ENCODE results near the gene TCTN3. TPM values are rescaled to one million over a fixed set of nuclear protein-coding genes. Genes with fewer than 3 reads are reported as not detected.
"Not testable (repeated sequence)": the region's sequence is repeated elsewhere in the genome, so short reads cannot be mapped to it uniquely, and the experiment has no call there.

TCTN3 gene
- total RNA-seq, 1 donor from 2014 or later: 44.6 TPM

- no peak for DNase-seq
- H3K4me1 Mint-ChIP-seq: peaks cover 4% of the 10 kb centered on the region
- no peak overlapping the region for H3K27ac Mint-ChIP-seq
- intact Hi-C loops (cut with micrococcal nuclease): no loop called here
- H3K9me3 Mint-ChIP-seq: no peaks in the 10 kb centered on the region
- no peaks in the 10 kb centered on the region for H3K36me3 Mint-ChIP-seq (ENCODE audit: low read depth)
- peaks cover 2% of the 10 kb centered on the region for H3K27me3 Mint-ChIP-seq
- H3K4me3 Mint-ChIP-seq: no peak overlapping the region
Measured at GRCh38 chr10:95711492-95711891, 17.8 kb upstream of the TCTN3 start.

DNA sequence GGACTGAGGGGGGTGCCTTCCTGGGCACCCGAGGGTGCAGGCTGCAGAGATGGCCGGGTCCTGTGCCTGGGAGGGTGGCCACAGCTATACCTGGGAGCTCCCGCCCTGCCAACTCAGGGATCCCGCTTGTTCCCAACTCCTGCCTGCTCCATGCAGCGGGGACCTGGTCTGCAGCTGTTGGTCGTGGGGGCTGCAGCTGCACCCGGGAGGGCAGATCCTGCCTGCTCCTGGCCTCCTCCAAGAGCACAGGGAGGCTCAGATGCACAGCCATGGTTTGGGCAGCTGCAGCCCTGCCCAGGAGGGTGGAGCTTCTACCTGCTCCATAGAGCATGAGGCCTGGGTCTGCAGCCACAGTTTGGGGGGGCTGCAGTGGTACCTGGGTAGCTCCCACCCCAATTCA is 13.3 kb upstream of the TCTN3 start:
- H3K9me3 Mint-ChIP-seq: no peaks in the 10 kb centered on the region
- H3K4me3 Mint-ChIP-seq: no peak overlapping the region
- H3K27ac Mint-ChIP-seq: no peak overlapping the region
- peaks cover 4% of the 10 kb centered on the region for H3K4me1 Mint-ChIP-seq
- peaks cover 2% of the 10 kb centered on the region for H3K27me3 Mint-ChIP-seq
- H3K36me3 Mint-ChIP-seq (ENCODE audit: low read depth): peaks cover 2% of the 10 kb centered on the region
- intact Hi-C loops (cut with micrococcal nuclease): no loop called here
- DNase-seq: peak; percentile 45

- H3K27me3 Mint-ChIP-seq: peaks cover 2% of the 10 kb centered on the region
- no peaks in the 10 kb centered on the region for H3K9me3 Mint-ChIP-seq
- H3K27ac Mint-ChIP-seq: no peak overlapping the region
- peaks cover 2% of the 10 kb centered on the region for H3K36me3 Mint-ChIP-seq (ENCODE audit: low read depth)
- intact Hi-C loops (cut with micrococcal nuclease): no loop called here
- DNase-seq: peak; percentile 41
- H3K4me1 Mint-ChIP-seq: peaks cover 4% of the 10 kb centered on the region
- H3K4me3 Mint-ChIP-seq: no peak overlapping the region
Measured at GRCh38 chr10:95706573-95706972, 12.8 kb upstream of the TCTN3 start.

DNA sequence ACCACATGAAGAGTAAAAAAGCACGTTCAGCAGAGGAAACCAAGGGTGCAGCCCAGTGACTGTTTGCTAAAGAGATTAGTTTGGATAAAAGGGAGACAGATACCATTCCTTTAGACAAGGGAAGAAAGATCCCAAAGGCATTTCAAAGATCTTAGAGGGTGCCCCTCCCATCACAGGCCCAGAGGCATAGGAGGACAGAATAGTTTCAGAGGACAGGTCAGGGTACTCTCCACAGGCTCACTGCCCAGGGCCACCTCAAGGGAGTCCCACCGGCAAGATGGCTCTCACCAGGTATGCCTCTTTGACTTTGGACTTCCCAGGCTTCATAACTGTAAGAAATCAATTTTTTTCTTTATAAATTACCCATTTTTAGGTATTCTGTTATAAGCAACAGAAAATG is 4.7 kb upstream of the TCTN3 start:
- DNase-seq: peak; percentile 41
- H3K4me1 Mint-ChIP-seq: peaks cover 4% of the 10 kb centered on the region
- H3K4me3 Mint-ChIP-seq: no peak overlapping the region
- H3K27me3 Mint-ChIP-seq: peaks cover 4% of the 10 kb centered on the region
- intact Hi-C loops (cut with micrococcal nuclease): no loop called here
- peaks cover 2% of the 10 kb centered on the region for H3K36me3 Mint-ChIP-seq (ENCODE audit: low read depth)
- H3K27ac Mint-ChIP-seq: no peak overlapping the region
- no peaks in the 10 kb centered on the region for H3K9me3 Mint-ChIP-seq

DNA sequence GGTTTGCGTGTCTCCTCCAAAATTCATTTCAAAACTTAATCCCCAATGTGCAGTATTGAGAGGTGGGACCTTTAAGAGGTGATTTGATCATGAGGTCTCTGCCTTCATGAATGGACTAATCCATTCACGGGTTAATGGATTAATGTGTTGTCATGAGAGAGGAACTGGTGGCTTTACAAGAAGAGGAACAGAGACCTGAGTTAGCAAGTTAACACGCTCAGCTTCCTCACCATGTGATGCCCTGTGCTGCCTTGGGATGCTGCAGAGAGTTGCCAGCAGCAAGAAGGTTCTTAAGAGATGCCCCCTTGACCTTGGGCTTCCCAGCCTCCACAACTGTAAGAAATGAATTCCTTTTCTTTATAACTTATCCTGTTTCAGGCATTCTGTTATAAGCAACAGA is 3.7 kb upstream of the TCTN3 start:
- Mint-ChIP-seq H3K4me1 (peaks cover 11% of the 10 kb centered on the region), H3K36me3 (ENCODE audit: low read depth) (peaks cover 8% of the 10 kb centered on the region), H3K9me3 (no peaks in the 10 kb centered on the region), H3K27ac (no peak overlapping the region), H3K27me3 (peaks cover 4% of the 10 kb centered on the region), H3K4me3 (no peak overlapping the region)
- intact Hi-C loops (cut with micrococcal nuclease): no loop called here
- peak; percentile 52 for DNase-seq

DNA sequence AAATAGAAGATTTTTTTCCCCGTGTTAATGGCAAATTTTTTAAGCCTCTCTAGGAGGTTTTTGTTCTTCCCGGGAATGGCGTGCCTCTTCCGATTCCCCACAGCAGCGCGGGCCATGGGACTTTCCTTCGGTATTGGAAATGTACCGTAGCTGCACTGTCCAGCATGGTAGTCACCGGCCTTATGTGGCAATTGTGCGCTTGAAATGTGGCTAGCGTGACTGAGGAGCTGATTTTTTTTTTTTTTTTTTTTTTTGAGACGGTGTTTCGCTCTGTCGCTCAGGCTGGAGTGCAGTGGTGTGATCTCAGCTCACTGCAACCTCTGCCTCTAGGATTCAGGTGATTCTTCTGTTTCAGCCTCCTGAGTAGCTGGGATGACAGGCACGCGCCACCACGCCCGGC is 938 bp upstream of the TCTN3 start:
- Mint-ChIP-seq H3K4me1 (peaks cover 31% of the 10 kb centered on the region), H3K27ac (peak overlapping the region; percentile 97), H3K4me3 (peak overlapping the region; percentile 99), H3K36me3 (ENCODE audit: low read depth) (peaks cover 31% of the 10 kb centered on the region), H3K9me3 (no peaks in the 10 kb centered on the region), H3K27me3 (peaks cover 2% of the 10 kb centered on the region)
- DNase-seq: peak; percentile 53
- intact Hi-C loops (cut with micrococcal nuclease): loop anchor here (1.0 to 5.0 kb wide), 8 partner anchors 38 to 893 kb away; partner anchors contain the start of genes ALDH18A1, CC2D2B, CCNJ and ENTPD1

DNA sequence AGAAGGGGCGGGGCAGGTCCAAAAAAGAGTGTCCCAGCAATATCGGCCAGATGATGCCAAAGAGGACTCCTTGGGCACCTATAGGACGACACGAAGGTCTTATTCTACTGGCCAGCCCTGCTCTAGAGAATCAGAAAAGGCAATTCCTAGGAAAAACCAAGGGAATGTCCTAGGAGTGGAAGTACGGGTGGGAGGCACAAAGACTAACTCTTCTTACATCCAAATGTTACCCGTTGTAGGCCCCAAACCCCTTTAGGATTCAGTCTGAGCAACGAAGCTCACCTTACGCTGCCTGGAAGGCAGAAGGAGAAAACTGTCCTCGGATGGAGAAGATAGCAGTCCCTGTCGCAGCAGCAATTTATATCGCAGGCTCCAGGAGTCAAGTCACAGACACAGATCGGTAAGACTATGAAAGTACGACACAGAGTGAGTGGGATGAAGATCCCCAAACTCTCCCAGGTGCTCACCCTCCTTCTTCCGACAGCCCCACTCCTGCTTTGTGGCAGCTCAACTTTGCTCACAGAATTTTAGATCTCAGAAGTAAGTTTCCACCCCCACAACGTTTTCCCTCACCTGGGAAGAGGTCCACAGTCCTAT is 558 bp downstream of the TCTN3 start:
- H3K36me3 Mint-ChIP-seq (ENCODE audit: low read depth): peaks cover 42% of the 10 kb centered on the region
- no peaks in the 10 kb centered on the region for H3K27me3 Mint-ChIP-seq
- no peaks in the 10 kb centered on the region for H3K9me3 Mint-ChIP-seq
- peak overlapping the region; percentile 97 for H3K27ac Mint-ChIP-seq
- DNase-seq: no peak
- peaks cover 33% of the 10 kb centered on the region for H3K4me1 Mint-ChIP-seq
- peak overlapping the region; percentile 99 for H3K4me3 Mint-ChIP-seq
- intact Hi-C loops (cut with micrococcal nuclease): loop anchor here (5.0 kb wide), 4 partner anchors 64 to 894 kb away; partner anchors contain the start of genes CCNJ, ENTPD1, TM9SF3 and ZNF518A

DNA sequence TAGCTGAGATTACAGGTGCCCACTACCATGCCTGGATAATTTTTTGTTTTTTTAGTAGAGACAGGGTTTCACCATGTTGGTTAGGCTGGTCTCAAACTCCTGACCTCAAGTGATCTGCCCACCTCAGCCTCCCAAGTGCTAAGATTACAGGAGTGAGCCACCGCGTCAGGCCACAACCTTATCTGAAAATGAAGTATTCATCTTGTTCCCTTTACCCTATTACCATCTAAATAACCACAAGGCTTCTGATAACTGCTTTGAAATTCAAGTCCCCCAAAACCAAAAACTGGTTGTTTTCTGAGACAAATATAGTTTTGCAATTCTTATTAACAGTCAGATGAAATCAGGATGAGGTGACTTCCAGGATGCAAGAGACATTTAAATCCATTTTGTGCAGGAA is 2.4 kb downstream of the TCTN3 start:
- H3K27me3 Mint-ChIP-seq: no peaks in the 10 kb centered on the region
- H3K9me3 Mint-ChIP-seq: no peaks in the 10 kb centered on the region
- intact Hi-C loops (cut with micrococcal nuclease): loop anchor here (5.0 kb wide), 4 partner anchors 66 to 896 kb away; partner anchors contain the start of genes CCNJ, ENTPD1, TM9SF3 and ZNF518A
- H3K36me3 Mint-ChIP-seq (ENCODE audit: low read depth): peaks cover 49% of the 10 kb centered on the region
- peak overlapping the region; percentile 11 for H3K27ac Mint-ChIP-seq
- peak; percentile 43 for DNase-seq
- H3K4me3 Mint-ChIP-seq: peak overlapping the region; percentile 99
- H3K4me1 Mint-ChIP-seq: peaks cover 33% of the 10 kb centered on the region

GRCh38 chr10:95688648-95689047 is 5.1 kb downstream of the TCTN3 start:
- peaks cover 29% of the 10 kb centered on the region for H3K4me1 Mint-ChIP-seq
- H3K36me3 Mint-ChIP-seq (ENCODE audit: low read depth): peaks cover 66% of the 10 kb centered on the region
- H3K9me3 Mint-ChIP-seq: no peaks in the 10 kb centered on the region
- no peaks in the 10 kb centered on the region for H3K27me3 Mint-ChIP-seq
- no peak overlapping the region for H3K4me3 Mint-ChIP-seq
- intact Hi-C loops (cut with micrococcal nuclease): no loop called here
- H3K27ac Mint-ChIP-seq: no peak overlapping the region
- peak; percentile 53 for DNase-seq

GRCh38 chr10:95683966-95684365 is 9.8 kb downstream of the TCTN3 start:
- Mint-ChIP-seq H3K4me3 (no peak overlapping the region), H3K36me3 (ENCODE audit: low read depth) (peaks cover 56% of the 10 kb centered on the region), H3K9me3 (no peaks in the 10 kb centered on the region), H3K27ac (no peak overlapping the region), H3K27me3 (no peaks in the 10 kb centered on the region), H3K4me1 (peaks cover 3% of the 10 kb centered on the region)
- intact Hi-C loops (cut with micrococcal nuclease): no loop called here
- DNase-seq: no peak

- DNase-seq: no peak
- Mint-ChIP-seq H3K27me3 (no peaks in the 10 kb centered on the region), H3K27ac (no peak overlapping the region), H3K4me3 (no peak overlapping the region), H3K4me1 (no peaks in the 10 kb centered on the region), H3K9me3 (no peaks in the 10 kb centered on the region), H3K36me3 (ENCODE audit: low read depth) (peaks cover 25% of the 10 kb centered on the region)
- intact Hi-C loops (cut with micrococcal nuclease): no loop called here
Measured at GRCh38 chr10:95675403-95676116, 18.2 kb downstream of the TCTN3 start.

GRCh38 chr10:95674643-95675042 is 19.1 kb downstream of the TCTN3 start:
- Mint-ChIP-seq H3K9me3 (no peaks in the 10 kb centered on the region), H3K36me3 (ENCODE audit: low read depth) (peaks cover 17% of the 10 kb centered on the region), H3K4me1 (no peaks in the 10 kb centered on the region)

DNA sequence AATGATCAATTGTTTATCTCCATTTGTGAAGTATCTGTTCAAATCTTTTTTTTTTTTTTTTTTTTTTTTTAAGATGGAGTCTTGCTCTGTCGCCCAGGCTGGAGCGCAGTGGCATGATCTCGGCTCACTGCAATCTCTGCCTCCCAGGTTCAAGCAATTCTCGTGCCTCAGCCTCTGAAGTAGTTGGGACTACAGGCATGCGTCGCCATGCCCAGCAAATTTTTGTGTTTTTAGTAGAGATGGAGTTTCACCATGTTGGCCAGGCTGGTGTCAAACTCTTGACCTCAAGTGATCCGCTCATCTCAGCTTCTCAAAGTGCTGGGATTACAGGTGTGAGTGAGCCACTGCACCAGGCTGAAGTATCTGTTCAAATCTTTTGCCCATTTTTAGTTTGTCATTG is 21.1 kb downstream of the TCTN3 start:
- intact Hi-C loops (cut with micrococcal nuclease); DNase-seq; H3K27me3 Mint-ChIP-seq; H3K9me3 Mint-ChIP-seq; H3K4me3 Mint-ChIP-seq; H3K27ac Mint-ChIP-seq; H3K4me1 Mint-ChIP-seq: not testable (repeated sequence)
- H3K36me3 Mint-ChIP-seq (ENCODE audit: low read depth): peaks cover 26% of the 10 kb centered on the region

More at GRCh38 chr10:95674643-95675042, 19.1 kb downstream of the TCTN3 start:
- Mint-ChIP-seq H3K27ac (no peak overlapping the region), H3K4me3 (no peak overlapping the region), H3K27me3 (no peaks in the 10 kb centered on the region)
- intact Hi-C loops (cut with micrococcal nuclease): no loop called here
- DNase-seq: no peak

GRCh38 chr10:95664543-95664942 is 29.2 kb downstream of the TCTN3 start:
- Mint-ChIP-seq H3K27ac (no peak overlapping the region), H3K9me3 (no peaks in the 10 kb centered on the region), H3K36me3 (ENCODE audit: low read depth) (peaks cover 24% of the 10 kb centered on the region), H3K27me3 (no peaks in the 10 kb centered on the region), H3K4me3 (no peak overlapping the region), H3K4me1 (no peaks in the 10 kb centered on the region)
- intact Hi-C loops (cut with micrococcal nuclease): no loop called here
- DNase-seq: no peak
